Skin epidermis (tissue), 12 donors: ENCODE measurements around the gene TRDMT1.

Experiments
- H3K27ac ChIP-seq, 21 experiments: fragments of 200-600 bp; sonication (generic) in 11 of 21; one replicate each; pipeline ENCODE4 v1.5.0; 2020; ENCODE audit warnings: mild to moderate bottlenecking in 3 of 21, inconsistent platforms in 2 of 21, moderate library complexity in 2 of 21
- H3K4me3 ChIP-seq, 7 experiments: fragments of 200-600 bp; sonication (generic) in 2 of 7; one replicate each; pipeline ENCODE4 v1.5.0; 2020; ENCODE audit warnings: inconsistent platforms in 2 of 7, mild to moderate bottlenecking in 2 of 7, moderate library complexity in 1 of 7

The TRDMT1 gene

GRCh38 chr10:17200912-17201793 lies at the start of gene TRDMT1:
Gene TRDMT1 (minus strand): TSS chr10:17201672. CDS start chr10:17201634, 38 bp downstream.
- Histone ChIP-seq H3K4me3 (peak within 1 kb of the TSS; percentile 49 to 78 (median 64)), H3K27ac (peak within 1 kb of the TSS; percentile 84 to 99 (median 94))

- no peak overlapping the region for H3K27ac ChIP-seq
Measured at GRCh38 chr10:17250736-17251135, 49.3 kb upstream of the TRDMT1 start.

GRCh38 chr10:17249820-17250219 lies 48.3 kb upstream of the TRDMT1 start:
- Histone ChIP-seq H3K4me3 (no peak overlapping the region), H3K27ac (no peak overlapping the region)

More at GRCh38 chr10:17250736-17251135, 49.3 kb upstream of the TRDMT1 start:
- no peak overlapping the region for H3K4me3 ChIP-seq

- Histone ChIP-seq H3K4me3 (no peak overlapping the region), H3K27ac (no peak overlapping the region)
Measured at GRCh38 chr10:17248964-17249363, 47.5 kb upstream of the TRDMT1 start.

- Histone ChIP-seq H3K27ac (no peak overlapping the region), H3K4me3 (no peak overlapping the region)
Measured at GRCh38 chr10:17247210-17247609, 45.7 kb upstream of the TRDMT1 start.

- Histone ChIP-seq H3K27ac (no peak overlapping the region), H3K4me3 (no peak overlapping the region)
Measured at GRCh38 chr10:17244700-17245365, 43.4 kb upstream of the TRDMT1 start.

- no peak overlapping the region for H3K4me3 ChIP-seq
- no peak overlapping the region for H3K27ac ChIP-seq
Measured at GRCh38 chr10:17241611-17242333, 40.3 kb upstream of the TRDMT1 start.

- no peak overlapping the region for H3K4me3 ChIP-seq
- no peak overlapping the region for H3K27ac ChIP-seq
Measured at GRCh38 chr10:17240616-17241015, 39.1 kb upstream of the TRDMT1 start.

GRCh38 chr10:17240096-17240495 lies 38.6 kb upstream of the TRDMT1 start:
- no peak overlapping the region for H3K4me3 ChIP-seq
- H3K27ac ChIP-seq: no peak overlapping the region

- Histone ChIP-seq H3K4me3 (no peak overlapping the region), H3K27ac (peak overlapping the region in 5 of 21 experiments; percentile 12 to 57 (median 45))
Measured at GRCh38 chr10:17239345-17240085, 38.0 kb upstream of the TRDMT1 start.

- no peak overlapping the region for H3K4me3 ChIP-seq
- peak overlapping the region in 5 of 21 experiments; percentile 4 to 57 (median 45) for H3K27ac ChIP-seq
Measured at GRCh38 chr10:17238445-17239291, 37.2 kb upstream of the TRDMT1 start.

GRCh38 chr10:17237915-17238444 lies 36.5 kb upstream of the TRDMT1 start:
- Histone ChIP-seq H3K27ac (peak overlapping the region in 1 of 21 experiments; percentile 8), H3K4me3 (no peak overlapping the region)

GRCh38 chr10:17237149-17237527 lies 35.7 kb upstream of the TRDMT1 start:
- Histone ChIP-seq H3K4me3 (no peak overlapping the region), H3K27ac (no peak overlapping the region)

GRCh38 chr10:17236468-17237148 lies 35.1 kb upstream of the TRDMT1 start:
- Histone ChIP-seq H3K4me3 (no peak overlapping the region), H3K27ac (no peak overlapping the region)

GRCh38 chr10:17235136-17235535 lies 33.7 kb upstream of the TRDMT1 start:
- peak overlapping the region in 6 of 21 experiments; percentile 2 to 58 (median 41) for H3K27ac ChIP-seq
- peak overlapping the region in 1 of 7 experiments; percentile 68 for H3K4me3 ChIP-seq

- peak overlapping the region in 3 of 7 experiments; percentile 6 to 97 (median 68) for H3K4me3 ChIP-seq
- H3K27ac ChIP-seq: peak overlapping the region in 8 of 21 experiments; percentile 2 to 62 (median 42)
Measured at GRCh38 chr10:17234431-17234945, 33.0 kb upstream of the TRDMT1 start.

- Histone ChIP-seq H3K27ac (peak overlapping the region in 14 of 21 experiments; percentile 8 to 100 (median 48)), H3K4me3 (peak overlapping the region; percentile 7 to 97 (median 74))
Measured at GRCh38 chr10:17233286-17233991, 32.0 kb upstream of the TRDMT1 start.
